ENCODE results near the gene STOML1.
A peak's percentile ranks its signal among the peaks of the same experiment; 100 is the strongest.

Gene STOML1

GRCh38 chr15:73959012-73959581 is 33.0 kb downstream of the STOML1 start:
- DNase-seq, result no peak

DNA sequence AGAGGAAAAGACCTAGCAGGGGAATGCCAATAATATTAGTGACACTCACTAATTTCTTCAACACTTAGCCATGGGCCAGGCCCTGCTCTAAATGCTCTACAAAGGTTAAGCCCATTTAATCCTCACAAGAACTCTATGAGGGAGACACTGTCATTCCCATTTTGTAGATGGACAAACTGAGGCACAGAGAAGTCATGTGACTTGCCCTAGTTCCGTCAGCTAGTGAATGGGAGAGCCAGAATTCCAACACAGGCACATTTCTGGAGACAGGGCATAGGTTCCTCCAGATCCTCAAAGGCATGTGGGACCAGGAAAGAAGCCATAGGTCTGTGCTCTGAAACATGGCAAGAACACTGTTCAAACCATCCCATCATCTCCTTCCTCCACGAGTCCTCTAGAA is 34.3 kb downstream of the STOML1 start:
- no peak for DNase-seq

GRCh38 chr15:73957276-73957675 is 34.8 kb downstream of the STOML1 start:
- no peak for DNase-seq

- no peak for DNase-seq
Observed at GRCh38 chr15:73956743-73957135, 35.4 kb downstream of the STOML1 start.

DNA sequence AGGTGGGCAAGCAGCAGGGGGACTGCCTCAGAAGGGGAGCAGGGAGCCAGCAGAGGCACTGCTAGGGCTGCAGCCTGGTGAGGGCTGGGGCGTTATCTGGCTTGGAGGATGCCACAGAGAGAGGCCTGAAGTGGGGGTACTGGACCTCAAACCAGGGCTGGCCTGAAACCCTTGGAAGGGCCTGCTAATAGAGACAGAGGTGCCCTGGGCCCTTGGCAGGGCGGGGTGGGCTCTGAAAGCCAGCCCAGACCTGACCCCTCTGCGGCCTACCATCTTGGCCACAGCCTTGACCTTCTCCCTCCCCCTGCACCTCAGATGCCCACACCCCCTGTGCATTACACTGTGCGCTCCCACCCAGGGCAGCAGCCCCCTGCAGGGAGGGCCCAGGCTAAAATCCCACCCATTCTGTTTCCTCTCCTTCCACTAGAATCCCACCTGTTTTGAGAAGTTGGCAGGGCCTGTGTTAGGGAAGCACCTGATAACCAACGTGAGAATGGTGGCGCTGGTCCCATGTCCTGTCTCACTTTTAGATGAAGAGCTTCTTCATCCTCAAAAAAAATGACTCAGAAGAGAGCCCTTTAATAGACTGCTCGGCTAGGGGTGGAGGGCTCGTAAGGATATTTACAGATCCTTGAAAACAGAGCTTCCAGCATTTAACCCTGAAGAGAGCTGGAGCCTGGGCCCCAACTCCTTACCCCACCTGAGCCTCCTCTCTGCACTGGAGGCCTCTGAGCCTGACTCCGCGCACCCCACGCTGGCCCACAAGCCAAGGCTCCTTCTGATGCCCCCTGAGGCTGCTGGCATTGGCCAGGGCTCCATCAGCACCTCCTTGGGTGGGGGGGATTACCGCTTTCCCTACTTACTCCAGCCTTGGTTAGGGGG is 36.0 kb downstream of the STOML1 start:
- no peak for DNase-seq

- DNase-seq, result no peak
Observed at GRCh38 chr15:73955326-73955725, 36.8 kb downstream of the STOML1 start.

GRCh38 chr15:73954188-73955145 is 37.6 kb downstream of the STOML1 start:
- no peak for DNase-seq

DNA sequence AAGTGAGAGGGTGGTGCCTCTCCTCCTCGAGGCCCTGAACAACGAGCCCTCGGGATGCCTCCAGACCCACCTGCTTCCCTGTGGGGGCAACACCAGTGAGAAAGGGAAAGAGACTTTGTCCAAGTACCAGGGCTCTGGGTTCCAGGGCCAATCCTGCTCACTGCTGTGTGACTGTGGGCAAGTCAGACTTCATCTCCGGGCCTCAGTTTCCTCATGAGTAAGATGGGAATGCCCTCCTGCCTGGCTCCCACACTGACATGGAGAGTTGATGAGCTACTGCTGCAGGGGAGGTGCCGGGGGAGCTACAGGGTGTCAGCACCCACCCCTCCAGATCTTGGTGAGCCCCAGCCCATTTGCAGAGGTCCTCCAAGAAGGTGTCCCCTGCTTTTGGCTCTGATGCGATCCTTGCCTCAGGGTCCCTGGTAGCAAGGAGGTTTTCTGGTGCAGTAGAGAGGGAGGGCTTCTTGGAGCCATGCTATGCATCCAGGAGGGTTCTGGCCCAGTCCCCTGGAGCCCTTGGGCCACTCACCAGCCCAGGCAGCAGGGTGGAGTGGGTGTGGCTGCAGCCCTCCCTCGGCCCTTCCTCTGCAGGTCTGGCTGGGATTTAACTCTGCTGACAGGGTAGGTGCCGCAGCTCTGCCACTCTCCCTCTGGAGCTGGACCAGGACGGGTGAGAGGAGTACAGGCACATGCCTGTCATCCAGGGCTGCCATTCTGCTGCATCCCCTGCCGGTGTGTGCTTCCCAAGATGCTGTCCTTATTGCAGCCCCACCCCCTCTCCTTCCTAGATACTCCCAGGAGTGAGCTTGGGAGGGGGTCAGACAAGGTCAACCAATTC is 39.0 kb downstream of the STOML1 start:
- no peak for DNase-seq

- DNase-seq, result no peak
Observed at GRCh38 chr15:73952171-73952912, 39.8 kb downstream of the STOML1 start.

DNA sequence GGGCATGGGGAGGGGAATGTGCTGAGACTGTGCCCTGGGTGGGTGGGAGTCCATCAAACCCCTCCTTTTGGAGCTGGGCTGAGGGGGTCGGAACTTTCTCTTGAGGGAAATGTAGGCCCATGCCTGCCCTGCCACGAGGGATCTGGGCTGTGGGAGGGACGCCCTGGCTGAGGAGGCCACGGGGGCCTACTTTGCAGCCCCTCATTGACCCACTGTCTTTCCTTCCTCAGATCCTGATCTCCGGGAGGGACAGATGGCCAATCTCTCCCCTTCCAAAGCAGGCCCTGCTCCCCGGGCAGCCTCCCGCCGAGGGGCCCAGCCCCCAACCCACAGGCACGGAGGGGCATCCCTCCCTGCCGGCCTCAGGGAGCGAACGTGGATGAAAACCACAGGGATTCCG is 40.5 kb downstream of the STOML1 start:
- DNase-seq, result no peak

- DNase-seq, result peak; percentile 60 to 75
Observed at GRCh38 chr15:73950831-73951561, 41.1 kb downstream of the STOML1 start.

GRCh38 chr15:73950479-73950830 is 41.6 kb downstream of the STOML1 start:
- DNase-seq, result no peak

- no peak for DNase-seq
Observed at GRCh38 chr15:73949496-73949895, 42.6 kb downstream of the STOML1 start.

DNA sequence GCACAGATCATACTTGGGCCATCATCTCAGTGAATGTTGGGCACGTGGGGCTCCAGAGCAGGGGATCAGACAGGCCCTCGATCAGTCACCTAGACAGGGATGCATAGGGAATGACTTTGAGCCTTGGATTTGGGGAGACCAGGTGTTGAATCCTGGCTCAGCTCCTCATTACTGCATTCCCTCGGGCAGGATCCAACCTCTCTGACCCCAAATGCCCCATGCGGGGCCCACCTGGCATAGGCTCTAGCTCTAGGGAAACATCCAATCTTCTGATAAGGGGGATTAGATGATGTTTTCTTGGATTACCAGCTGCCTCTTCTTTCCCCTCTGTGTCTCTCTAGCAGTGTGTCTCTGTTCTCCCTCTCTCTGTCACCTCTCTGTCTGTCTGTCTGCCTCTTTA is 43.1 kb downstream of the STOML1 start:
- no peak for DNase-seq

DNA sequence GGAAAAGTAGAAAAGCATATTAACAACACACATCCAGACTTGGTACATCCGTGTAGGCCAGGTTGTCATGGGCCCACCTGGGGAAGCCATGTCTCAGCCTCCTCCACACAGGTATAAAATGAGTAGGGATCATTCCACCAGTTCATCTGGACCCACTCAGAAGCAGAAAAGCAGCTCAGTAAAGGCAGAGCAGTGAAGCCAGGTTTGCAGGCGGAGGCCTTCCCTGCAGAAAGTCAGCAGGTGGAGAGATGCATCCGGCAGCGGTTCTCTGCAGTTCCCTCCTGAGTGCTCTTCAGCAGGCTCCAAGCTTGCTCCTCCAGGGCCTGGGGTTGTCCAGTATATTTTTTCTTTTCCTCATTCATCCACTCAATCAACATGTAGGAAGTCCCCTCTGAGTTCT is 43.7 kb downstream of the STOML1 start:
- DNase-seq, result no peak

DNA sequence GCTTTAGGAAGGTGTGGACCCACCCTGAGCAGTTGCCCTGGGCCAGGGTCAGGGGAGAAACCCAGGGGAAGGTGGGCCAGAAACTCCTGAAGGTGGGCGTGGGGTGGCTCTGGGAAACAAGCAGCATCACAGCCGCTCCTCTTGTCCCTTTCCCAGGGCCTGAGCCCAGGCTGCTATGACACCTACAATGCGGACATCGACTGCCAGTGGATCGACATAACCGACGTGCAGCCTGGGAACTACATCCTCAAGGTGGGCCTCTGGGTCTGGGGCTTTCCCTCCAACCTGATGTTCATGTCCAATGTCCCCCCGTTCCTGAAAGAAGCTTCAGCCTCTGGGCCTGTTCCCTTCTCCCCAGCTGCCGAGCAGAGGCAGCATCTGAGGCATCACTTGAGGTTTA is 44.4 kb downstream of the STOML1 start:
- no peak for DNase-seq

GRCh38 chr15:73946795-73947370 is 45.2 kb downstream of the STOML1 start:
- no peak for DNase-seq

GRCh38 chr15:73946046-73946721 is 45.9 kb downstream of the STOML1 start:
- DNase-seq, result no peak

DNA sequence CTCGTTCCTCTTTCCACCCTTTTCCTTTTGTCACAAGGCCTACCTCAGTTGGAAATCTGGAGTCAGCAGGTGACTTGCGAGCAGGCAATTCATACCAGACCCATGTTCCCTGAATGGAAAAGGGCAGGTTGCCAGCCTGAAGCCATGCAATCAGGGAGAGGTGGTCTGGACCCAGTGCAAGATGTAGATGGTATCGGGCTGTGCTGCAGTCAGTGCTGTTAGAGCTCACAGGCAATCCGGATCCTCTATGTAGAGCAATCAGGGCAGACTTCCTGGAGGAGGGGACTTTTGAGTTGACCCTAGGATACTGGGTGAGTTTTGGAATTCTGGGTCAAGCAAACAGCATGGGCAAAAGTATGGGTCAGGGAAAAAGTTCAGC is 47.0 kb downstream of the STOML1 start:
- no peak for DNase-seq
